ENCODE measurements around the gene RIT1. TPM values are rescaled to one million over a fixed set of nuclear protein-coding genes. Genes with fewer than 3 reads are reported as not detected.

Gene RIT1
- total and polyA plus RNA-seq, 2 of the 8 experiments (the other 6 are each of a cell fraction or from before 2014, with no cell fraction given), result 25.3 to 26.8 TPM

- no peak for TF ChIP-seq CHD7 (IDR thresholded peaks at IDR 0.05; ENCODE audit: insufficient replicate concordance, low read length)
- TF ChIP-seq EZH2 (IDR thresholded peaks at IDR 0.05; ENCODE audit: low read depth, low read length, severe bottlenecking), result no peak
- TF ChIP-seq JUND (IDR thresholded peaks at IDR 0.05; ENCODE audit: low read length), result no peak
Measured at GRCh38 chr1:155913969-155914757, 3.0 kb upstream of the RIT1 start (continued).
